H7 (cell line): ENCODE data around the gene HLA-DRB1. TPM values are rescaled to one million over a fixed set of nuclear protein-coding genes. Genes with fewer than 3 reads are reported as not detected.

Experiments
- DNase-seq: peaks from one replicate; pipeline ENCODE4 v3.0.0; 2012
- H3K27me3 ChIP-seq: 2 replicates; pipeline ENCODE4 v1.6.0; 2011; ENCODE audit warnings: mild to moderate bottlenecking, low read length; ENCODE audit not compliant: control insufficient read depth, insufficient read depth
- H3K36me3 ChIP-seq: replicated peaks from 2 replicates; pipeline ENCODE4 v1.5.1; 2011; ENCODE audit warnings: low read length; ENCODE audit not compliant: control insufficient read depth, insufficient read depth
- H3K4me3 ChIP-seq: 2 replicates; pipeline ENCODE4 v1.5.1; 2011; ENCODE audit warnings: low read depth, mild to moderate bottlenecking, control low read depth, low read length, moderate library complexity; ENCODE audit not compliant: insufficient read depth
- total RNA-seq: library from RNA; depleted of rRNA; stranded (reverse); fragments of >200 nt; shearing (Covaris generic); gene quantifications from 2 replicates; pipeline ENCODE4 v1.2.3, GENCODE V29; 2014

Gene HLA-DRB1
- total RNA-seq, 1 experiment from 2014 or later, result 0.48 TPM

GRCh38 chr6:32617751-32618150, 28.1 kb upstream of the HLA-DRB1 start:
- no peak for DNase-seq
- Histone ChIP-seq H3K27me3 (no peaks in the 10 kb centered on the region), H3K36me3 (no peaks in the 10 kb centered on the region), H3K4me3 (no peak overlapping the region)

DNA sequence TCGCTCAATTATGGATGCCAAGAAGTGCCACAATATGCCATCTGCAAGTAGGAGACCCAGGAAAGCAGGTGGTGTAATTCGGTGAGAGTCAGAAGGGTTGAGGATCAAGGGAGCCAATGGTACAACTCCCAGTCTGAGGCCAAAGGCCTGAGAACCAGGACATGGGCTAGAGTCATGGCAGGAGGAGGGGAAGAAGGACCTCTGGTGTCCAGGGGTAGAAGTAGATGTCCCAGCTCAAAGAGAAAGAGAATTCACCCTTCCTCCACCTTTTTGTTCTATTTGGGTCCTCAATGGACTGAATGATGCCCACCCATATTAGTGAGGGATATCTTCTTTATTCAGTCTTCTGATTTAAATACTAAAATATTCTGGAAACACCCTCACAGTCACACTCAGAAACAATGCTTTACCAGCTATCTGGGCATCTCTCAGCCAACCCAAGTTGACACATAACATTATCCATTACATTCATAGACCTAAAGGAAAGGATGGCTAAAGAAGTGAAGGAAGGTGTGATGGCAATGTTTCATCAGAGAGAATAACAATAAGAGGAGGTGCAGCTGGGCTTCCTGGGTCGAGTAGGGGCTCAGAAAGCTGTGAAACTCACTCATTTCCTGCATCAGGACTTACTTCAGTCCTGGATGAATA, 26.4 kb upstream of the HLA-DRB1 start:
- Histone ChIP-seq H3K4me3 (no peak overlapping the region), H3K36me3 (no peaks in the 10 kb centered on the region), H3K27me3 (no peaks in the 10 kb centered on the region)
- no peak for DNase-seq

GRCh38 chr6:32614366-32615081, 24.9 kb upstream of the HLA-DRB1 start:
- Histone ChIP-seq H3K36me3 (no peaks in the 10 kb centered on the region), H3K27me3 (no peaks in the 10 kb centered on the region), H3K4me3 (no peak overlapping the region)
- DNase-seq, result peak; percentile 8

GRCh38 chr6:32613475-32613874, 23.8 kb upstream of the HLA-DRB1 start:
- no peaks in the 10 kb centered on the region for H3K36me3 ChIP-seq

DNA sequence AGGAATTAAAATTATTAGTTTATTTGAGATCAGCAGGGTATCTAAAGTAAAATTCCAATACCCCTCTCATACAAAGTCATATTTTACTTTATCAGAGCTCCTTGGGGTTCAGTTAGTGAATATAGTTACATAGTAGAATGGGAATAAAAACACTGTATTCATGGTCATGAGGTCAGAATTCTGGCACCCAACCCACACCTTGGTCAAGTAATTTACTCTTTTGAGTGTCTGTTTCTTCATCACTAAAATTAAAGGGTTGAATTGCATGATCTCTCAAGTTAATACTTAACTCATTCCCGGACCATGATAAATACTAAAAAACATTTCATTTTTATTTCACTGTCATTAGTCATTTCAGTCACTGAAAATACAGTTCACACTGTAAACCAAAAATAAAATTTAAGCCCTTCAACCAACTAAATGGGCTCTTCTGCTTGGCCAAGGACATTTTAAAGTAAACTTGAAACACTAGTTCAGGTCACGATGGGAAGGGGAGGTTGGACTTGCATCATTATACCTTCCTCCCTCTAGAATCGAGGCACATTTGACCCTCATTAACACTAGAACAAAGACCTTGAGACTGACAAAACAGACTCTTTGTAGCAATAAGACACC, 21.1 kb upstream of the HLA-DRB1 start:
- DNase-seq, result no peak
- Histone ChIP-seq H3K36me3 (no peaks in the 10 kb centered on the region), H3K4me3 (no peak overlapping the region), H3K27me3 (no peaks in the 10 kb centered on the region)

More at GRCh38 chr6:32613475-32613874, 23.8 kb upstream of the HLA-DRB1 start:
- no peak for DNase-seq
- Histone ChIP-seq H3K4me3 (no peak overlapping the region), H3K27me3 (no peaks in the 10 kb centered on the region)

DNA sequence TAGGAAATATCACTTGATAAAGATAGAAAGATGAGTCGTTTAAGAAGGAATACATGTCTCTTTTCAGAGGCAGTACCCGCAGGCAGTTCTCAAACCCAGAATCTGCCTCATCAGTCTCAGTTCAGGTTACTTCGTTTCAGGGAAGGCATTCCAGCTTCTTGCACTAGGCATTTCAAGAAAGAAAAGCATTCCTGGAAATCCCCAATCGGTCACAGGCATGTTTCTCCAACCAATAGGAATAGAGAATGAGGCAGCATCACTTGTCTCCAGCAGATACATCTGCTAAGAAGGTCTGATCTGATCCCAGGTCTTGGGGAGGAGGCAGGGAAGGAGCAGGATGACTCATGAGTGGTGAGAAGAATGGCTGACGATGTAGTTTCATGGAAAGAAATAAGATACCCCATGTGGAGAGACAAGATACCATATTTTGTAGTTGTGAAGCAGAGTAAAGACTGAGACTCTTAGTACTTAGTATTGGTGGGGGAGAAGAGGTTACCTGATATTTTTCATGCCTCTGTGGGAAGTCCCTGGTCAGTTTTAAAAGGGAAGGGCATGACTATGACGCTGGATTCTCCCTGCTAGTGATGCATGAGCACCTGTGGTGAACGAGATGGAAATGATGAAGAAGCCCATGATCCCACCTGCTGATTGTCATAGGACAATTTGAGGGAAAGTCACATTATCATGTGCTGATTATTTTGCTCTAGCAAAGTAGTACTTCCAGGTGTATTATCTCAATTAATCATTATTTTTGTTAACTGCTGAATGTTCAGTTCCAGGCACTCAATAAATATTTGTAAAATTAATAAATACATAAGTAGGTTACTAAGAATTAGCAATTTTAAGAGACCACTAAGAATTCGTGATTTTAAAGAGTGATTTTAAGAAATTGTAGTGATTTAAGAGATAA, 20.3 kb upstream of the HLA-DRB1 start:
- H3K4me3 ChIP-seq, result peak overlapping the region; percentile 10; the same call in 1 of the 2 replicates
- H3K36me3 ChIP-seq, result no peaks in the 10 kb centered on the region
- DNase-seq, result peak; percentile 59

DNA sequence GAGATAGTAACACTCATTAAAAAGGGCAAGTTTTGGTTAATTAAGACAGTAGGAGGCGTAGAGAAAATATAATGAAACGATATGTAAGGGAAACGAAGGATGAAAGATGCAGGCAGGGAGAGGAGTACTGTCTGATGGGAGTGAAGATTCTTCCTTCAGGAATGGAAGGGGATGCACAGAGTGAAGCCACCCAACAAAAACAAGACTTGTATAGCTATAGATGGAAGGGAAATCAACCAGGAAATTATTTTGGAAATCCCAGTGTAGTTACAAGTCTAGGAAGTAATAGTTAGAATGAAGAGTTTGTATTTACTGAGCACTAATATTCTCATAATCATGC, 19.7 kb upstream of the HLA-DRB1 start:
- Histone ChIP-seq H3K27me3 (no peaks in the 10 kb centered on the region), H3K4me3 (no peak overlapping the region), H3K36me3 (no peaks in the 10 kb centered on the region)
- no peak for DNase-seq

More for the DNA sequence above, 20.3 kb upstream of the HLA-DRB1 start:
- no peaks in the 10 kb centered on the region for H3K27me3 ChIP-seq

DNA sequence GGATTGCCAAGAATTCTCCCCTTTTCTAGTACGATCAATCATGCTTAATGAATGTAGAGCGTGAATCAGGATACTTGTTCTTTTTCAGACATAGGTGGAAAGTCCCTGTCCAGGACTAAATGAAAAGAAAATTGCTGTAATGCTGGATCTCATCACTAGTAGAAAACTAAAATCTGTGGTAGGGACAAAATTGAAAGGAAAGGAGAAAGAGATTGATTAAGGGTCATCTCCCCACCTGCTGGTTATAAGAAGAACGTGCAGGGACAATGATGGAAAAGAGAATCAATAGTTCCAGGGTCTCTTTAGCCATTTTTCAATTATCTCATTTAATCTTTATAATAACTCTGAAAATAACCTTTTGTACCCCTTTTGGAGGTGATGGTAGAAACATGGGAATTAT, 18.7 kb upstream of the HLA-DRB1 start:
- no peak for DNase-seq
- H3K4me3 ChIP-seq, result no peak overlapping the region
- H3K36me3 ChIP-seq, result no peaks in the 10 kb centered on the region

DNA sequence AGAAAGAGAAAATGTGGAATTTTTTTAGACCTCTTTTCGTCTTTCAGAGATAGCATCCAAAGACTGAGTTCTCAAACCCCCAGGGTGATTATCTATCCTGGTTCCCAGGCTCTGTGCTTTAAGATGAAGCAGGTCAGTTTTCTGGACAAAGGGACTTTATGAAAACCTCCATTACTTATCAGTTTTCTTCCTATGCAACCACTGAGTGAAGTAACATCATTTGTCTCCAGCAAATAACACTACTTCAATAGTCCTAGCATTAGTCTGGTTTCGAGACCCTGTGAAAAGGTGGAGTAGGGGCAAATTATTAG, 18.3 kb upstream of the HLA-DRB1 start:
- no peaks in the 10 kb centered on the region for H3K27me3 ChIP-seq
- H3K4me3 ChIP-seq, result no peak overlapping the region
- DNase-seq, result no peak
- H3K36me3 ChIP-seq, result no peaks in the 10 kb centered on the region

More for the DNA sequence above, 18.7 kb upstream of the HLA-DRB1 start:
- H3K27me3 ChIP-seq, result no peaks in the 10 kb centered on the region

DNA sequence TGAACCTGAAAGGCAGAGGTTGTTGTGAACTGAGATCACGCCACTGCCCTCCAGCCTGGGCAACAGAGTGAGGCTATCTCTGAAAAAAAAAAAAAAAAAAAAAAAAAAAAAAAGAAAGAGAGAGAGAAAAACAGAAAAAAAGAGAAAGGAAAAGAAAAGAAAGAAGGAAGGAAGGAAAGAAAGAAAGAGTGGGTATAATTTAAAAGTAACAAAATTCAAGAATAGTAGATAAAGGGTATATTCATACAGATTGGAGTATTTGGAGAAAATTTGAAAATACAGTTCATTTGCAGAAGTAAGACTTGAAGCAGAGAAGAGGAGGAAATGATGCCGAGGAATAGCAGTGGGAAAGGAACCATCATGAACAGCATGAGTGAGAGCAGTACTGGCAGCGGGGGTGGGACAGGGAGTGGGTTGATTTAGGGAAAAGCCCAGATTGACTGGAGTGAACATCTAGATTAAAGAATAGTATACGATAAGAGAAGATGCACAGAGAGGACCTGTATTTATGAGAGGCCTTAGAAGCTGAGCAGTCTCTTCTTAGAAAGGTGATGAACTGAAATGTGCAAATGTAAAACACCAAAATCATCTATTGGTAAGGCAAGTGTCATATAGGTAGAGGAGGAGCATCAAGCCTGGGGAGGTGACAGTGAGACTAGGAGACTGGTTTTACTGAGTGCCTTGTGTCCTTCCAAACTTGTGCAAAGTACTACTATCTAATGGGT, 17.8 kb upstream of the HLA-DRB1 start:
- Histone ChIP-seq H3K4me3 (no peak overlapping the region), H3K36me3 (no peaks in the 10 kb centered on the region), H3K27me3 (no peaks in the 10 kb centered on the region)
- no peak for DNase-seq

DNA sequence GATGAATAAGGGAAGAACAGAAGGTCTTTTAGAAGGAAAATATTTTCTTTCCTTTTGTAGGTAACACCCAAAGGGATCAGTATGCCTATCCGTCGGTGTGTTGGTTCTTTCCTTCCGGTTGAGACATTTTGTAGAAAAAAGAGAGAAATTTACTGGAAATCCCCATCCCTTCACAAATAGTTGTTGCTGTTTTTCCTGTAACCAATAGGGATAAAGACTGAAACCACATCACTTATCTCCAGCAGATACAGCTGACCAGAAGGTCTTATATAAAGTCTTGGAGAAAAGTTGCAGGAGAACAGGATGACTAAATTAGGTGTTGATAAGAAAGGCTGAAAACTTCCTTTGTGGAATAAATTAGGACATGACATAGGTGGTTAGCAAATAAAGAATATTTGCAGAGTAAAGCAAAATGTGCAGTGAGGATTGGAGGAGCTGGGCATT, 14.8 kb upstream of the HLA-DRB1 start:
- no peak for DNase-seq
- no peaks in the 10 kb centered on the region for H3K36me3 ChIP-seq

GRCh38 chr6:32603888-32604287, 14.2 kb upstream of the HLA-DRB1 start:
- Histone ChIP-seq H3K27me3 (no peaks in the 10 kb centered on the region), H3K4me3 (no peak overlapping the region), H3K36me3 (no peaks in the 10 kb centered on the region)
- no peak for DNase-seq

More for the DNA sequence above, 14.8 kb upstream of the HLA-DRB1 start:
- no peaks in the 10 kb centered on the region for H3K27me3 ChIP-seq
- H3K4me3 ChIP-seq, result no peak overlapping the region

- DNase-seq, result no peak
- H3K4me3 ChIP-seq, result no peak overlapping the region
- no peaks in the 10 kb centered on the region for H3K27me3 ChIP-seq
- H3K36me3 ChIP-seq, result no peaks in the 10 kb centered on the region
Measured at GRCh38 chr6:32603222-32603621, 13.6 kb upstream of the HLA-DRB1 start.

DNA sequence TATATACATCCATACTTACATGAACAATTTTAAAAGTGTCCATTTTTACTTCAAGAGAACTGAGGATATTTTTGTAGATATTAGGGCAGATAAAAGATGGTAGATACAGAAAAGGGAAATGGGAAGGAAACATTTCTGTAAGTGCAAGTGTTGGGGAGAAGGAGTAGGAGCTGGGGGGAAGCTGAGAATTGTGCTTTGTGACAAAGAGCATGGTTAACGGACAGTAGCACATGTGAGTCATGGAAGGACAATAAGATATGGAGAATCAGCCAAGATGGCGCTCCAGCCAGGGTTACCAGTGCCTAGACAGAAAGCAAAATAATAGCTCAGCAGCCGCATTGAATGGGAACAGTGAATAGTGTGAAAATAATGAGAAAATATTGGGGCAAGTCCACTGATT, 12.7 kb upstream of the HLA-DRB1 start:
- no peak for DNase-seq
- Histone ChIP-seq H3K4me3 (no peak overlapping the region), H3K36me3 (no peaks in the 10 kb centered on the region), H3K27me3 (no peaks in the 10 kb centered on the region)
